Right lobe of liver (tissue), 6 donors: ENCODE measurements around the gene CLDN24. TPM values are rescaled to one million over a fixed set of nuclear protein-coding genes. Genes with fewer than 3 reads are reported as not detected.

Source experiments
- ATAC-seq, 4 donors: fragments of 200-7000 bp; cut with Tn5 transposase; one replicate each; pipeline ENCODE4 v1.9.1; 2020; ENCODE audit warnings: mild to moderate bottlenecking in 4 of 4, moderate library complexity in 4 of 4
- DNase-seq, 3 donors: peaks; one replicate each; pipeline ENCODE4 v3.0.0-alpha.2; 2020
- H3K27ac ChIP-seq, 3 donors: fragments of 200-600 bp; one replicate each; pipeline ENCODE4 v1.8.0; 2022
- H3K27me3 ChIP-seq, 2 donors: fragments of 200-600 bp; one replicate each; pipeline ENCODE4 v1.8.0; 2022
- H3K36me3 ChIP-seq, 4 donors: fragments of 200-600 bp; sonication (generic) in 1 of 4; one replicate each; pipeline versions ENCODE4 v1.5.1 to v1.8.0; 2017 to 2022; ENCODE audit warnings: control low read depth in 1 of 4
- H3K4me1 ChIP-seq, 4 donors: fragments of 200-600 bp; sonication (generic) in 1 of 4; one replicate each; pipeline versions ENCODE4 v1.5.1 to v1.8.0; 2017 to 2022; ENCODE audit warnings: control low read depth in 1 of 4
- H3K4me3 ChIP-seq, 3 donors: fragments of 200-600 bp; one replicate each; pipeline ENCODE4 v1.8.0; 2022
- H3K9me3 ChIP-seq, 4 donors: fragments of 200-600 bp; sonication (generic) in 1 of 4; one replicate each; pipeline versions ENCODE4 v1.5.1 to v1.8.0; 2017 to 2022; ENCODE audit warnings: control low read depth in 1 of 4
- POLR2A ChIP-seq: fragments of 450-650 bp; IDR thresholded peaks from one replicate; pipeline ENCODE4 v1.6.1; 2017; ENCODE audit warnings: antibody characterized with exemption, mild to moderate bottlenecking
- WGBS: methylation state at CpG from one replicate; pipeline ENCODE4 v1.1.6; 2018; ENCODE audit warnings: low coverage, low lambda C conversion rate; ENCODE audit not compliant: insufficient coverage; ENCODE audit errors: missing lambda C conversion rate; 5-methylcytosine and 5-hydroxymethylcytosine counted together
- intact Hi-C, 2 donors: fragments of 100-400 bp; cut with DNase I; formaldehyde crosslinking; loops; one replicate each; pipeline versions ENCODE4 v1.11.2 to v1.14.1; 2022
- total RNA-seq, 6 experiments: library from RNA; depleted of rRNA in 2 of 6; stranded (reverse); fragments of >200 nt in 2 of 6; fragmentation: NEBNext Ultra II Directional in 3 of 6; extraction: Animal tissue kit (Norgen Biotek cat#: 25700) in 3 of 6; gene quantifications; one replicate each; pipeline versions ENCODE4 v1.1.0 to v1.2.4, GENCODE V29; 2016 to 2023
- TF ChIP-seq, protein P1 (sequence below), 4 donors: fragments of 200-600 bp in 3 of 4; fragments of 450-650 bp in 1 of 4; IDR thresholded peaks; one replicate each; pipeline versions ENCODE4 v1.5.1 to v1.8.0; 2016 to 2022; ENCODE audit warnings: antibody characterized with exemption in 4 of 4, mild to moderate bottlenecking in 2 of 4
- donor health status: DM: no; HTN: yes; CAD: no.
- donor health status: DM: no; HTN: no; CAD: no.
- donor health status: DM: no; HTN: no; CAD: no.
- donor health status: DM: no; HTN: yes; CAD: no.
- donor health status: DM: no; HTN: yes; CAD: no.

CLDN24 gene
- total RNA-seq, 6 experiments from 2014 or later, result not detected

DNA sequence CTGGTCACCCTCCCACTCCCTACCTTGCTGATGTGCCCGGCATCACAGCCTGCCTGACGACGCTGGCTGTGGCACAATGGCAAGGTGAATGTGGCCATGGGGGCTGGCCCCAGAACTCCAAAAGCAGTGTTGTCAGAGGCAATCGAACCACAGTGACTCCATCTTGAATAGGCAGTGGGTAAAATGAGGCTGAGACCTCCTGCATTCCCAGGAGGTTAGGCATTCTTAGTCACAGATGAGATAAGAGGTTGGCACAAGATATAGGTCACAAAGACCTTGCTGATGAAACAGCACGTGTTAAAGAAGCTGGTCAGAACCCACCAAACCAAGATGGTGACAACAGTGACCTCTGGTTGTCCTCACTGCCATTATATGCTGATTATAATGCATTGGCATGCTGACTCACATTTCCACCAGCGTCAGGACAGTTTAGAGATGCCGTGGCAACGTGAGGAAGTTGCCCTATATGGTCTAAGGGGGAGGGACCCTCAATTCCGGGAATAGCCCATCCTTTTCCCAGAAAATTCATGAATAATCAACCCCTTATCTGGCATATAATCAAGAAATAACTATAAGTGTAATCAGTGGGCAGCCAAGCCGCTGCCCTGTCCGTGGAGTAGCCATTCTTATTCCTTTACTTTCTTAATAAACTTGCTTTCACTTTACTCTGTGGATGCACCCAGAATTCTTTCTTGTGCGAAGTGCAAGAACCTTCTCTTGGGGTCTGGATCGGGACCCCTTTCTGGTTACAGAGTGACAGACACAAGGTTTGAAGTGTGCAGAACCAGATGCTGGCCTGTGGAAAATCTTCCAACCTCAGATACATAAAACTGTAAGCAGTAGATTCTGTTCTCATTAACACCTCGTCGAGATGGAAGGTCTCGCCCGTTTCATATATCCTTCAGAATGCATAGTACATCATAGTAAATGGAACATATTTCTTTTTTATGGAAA is 26.8 kb upstream of the CLDN24 start:
- intact Hi-C loops, result no loop called here
- 69% methylated on average over 12 of the region's 17 CpGs for WGBS
- ATAC-seq (peak in 3 of 4 donors; percentile 28 to 43 (median 30)), DNase-seq (no peak)
- Histone ChIP-seq H3K9me3 (no peaks in the 10 kb centered on the region), H3K27ac (no peak overlapping the region), H3K27me3 (no peaks in the 10 kb centered on the region), H3K4me1 (no peaks in the 10 kb centered on the region), H3K36me3 (no peaks in the 10 kb centered on the region), H3K4me3 (no peak overlapping the region)
- TF ChIP-seq, protein P1, sequence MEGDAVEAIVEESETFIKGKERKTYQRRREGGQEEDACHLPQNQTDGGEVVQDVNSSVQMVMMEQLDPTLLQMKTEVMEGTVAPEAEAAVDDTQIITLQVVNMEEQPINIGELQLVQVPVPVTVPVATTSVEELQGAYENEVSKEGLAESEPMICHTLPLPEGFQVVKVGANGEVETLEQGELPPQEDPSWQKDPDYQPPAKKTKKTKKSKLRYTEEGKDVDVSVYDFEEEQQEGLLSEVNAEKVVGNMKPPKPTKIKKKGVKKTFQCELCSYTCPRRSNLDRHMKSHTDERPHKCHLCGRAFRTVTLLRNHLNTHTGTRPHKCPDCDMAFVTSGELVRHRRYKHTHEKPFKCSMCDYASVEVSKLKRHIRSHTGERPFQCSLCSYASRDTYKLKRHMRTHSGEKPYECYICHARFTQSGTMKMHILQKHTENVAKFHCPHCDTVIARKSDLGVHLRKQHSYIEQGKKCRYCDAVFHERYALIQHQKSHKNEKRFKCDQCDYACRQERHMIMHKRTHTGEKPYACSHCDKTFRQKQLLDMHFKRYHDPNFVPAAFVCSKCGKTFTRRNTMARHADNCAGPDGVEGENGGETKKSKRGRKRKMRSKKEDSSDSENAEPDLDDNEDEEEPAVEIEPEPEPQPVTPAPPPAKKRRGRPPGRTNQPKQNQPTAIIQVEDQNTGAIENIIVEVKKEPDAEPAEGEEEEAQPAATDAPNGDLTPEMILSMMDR (IDR thresholded peaks at IDR 0.05), result no peak
- no peak for TF ChIP-seq POLR2A

GRCh38 chr4:183348136-183348535 is 25.9 kb upstream of the CLDN24 start:
- no peak for ATAC-seq
- Histone ChIP-seq H3K9me3 (no peaks in the 10 kb centered on the region), H3K27me3 (no peaks in the 10 kb centered on the region), H3K27ac (no peak overlapping the region), H3K4me3 (no peak overlapping the region), H3K36me3 (no peaks in the 10 kb centered on the region), H3K4me1 (no peaks in the 10 kb centered on the region)
- intact Hi-C loops, result no loop called here
- WGBS, result 74% methylated on average over 7 of the region's 12 CpGs
- DNase-seq, result no peak
- TF ChIP-seq POLR2A, result no peak
- TF ChIP-seq, protein P1 (IDR thresholded peaks at IDR 0.05), result no peak

- WGBS, result 35% methylated on average over 2 of the region's 4 CpGs
- no peak overlapping the region for H3K4me3 ChIP-seq
- H3K4me1 ChIP-seq, result no peaks in the 10 kb centered on the region
- DNase-seq (no peak), ATAC-seq (no peak)
- H3K9me3 ChIP-seq, result no peaks in the 10 kb centered on the region
- TF ChIP-seq, protein P1 (IDR thresholded peaks at IDR 0.05), result no peak
- no peak for TF ChIP-seq POLR2A
- no peaks in the 10 kb centered on the region for H3K27me3 ChIP-seq
- H3K36me3 ChIP-seq, result no peaks in the 10 kb centered on the region
- no peak overlapping the region for H3K27ac ChIP-seq
- intact Hi-C loops, result no loop called here
Measured at GRCh38 chr4:183347566-183347965, 25.3 kb upstream of the CLDN24 start.

- peak in 1 of 3 donors; percentile 33 for DNase-seq
- H3K4me1 ChIP-seq, result no peaks in the 10 kb centered on the region
- intact Hi-C loops, result no loop called here
- TF ChIP-seq, protein P1 (IDR thresholded peaks at IDR 0.05), result no peak
- TF ChIP-seq POLR2A, result no peak
- H3K4me3 ChIP-seq, result no peak overlapping the region
- no peak overlapping the region for H3K27ac ChIP-seq
- no peaks in the 10 kb centered on the region for H3K27me3 ChIP-seq
- no peak for ATAC-seq
- H3K36me3 ChIP-seq, result no peaks in the 10 kb centered on the region
- no peaks in the 10 kb centered on the region for H3K9me3 ChIP-seq
- WGBS, result 94% methylated on average over 6 of the region's 8 CpGs
Measured at GRCh38 chr4:183347146-183347545, 24.9 kb upstream of the CLDN24 start.
